Upper lobe of left lung (tissue), 6 donors: ENCODE results near the gene EVC. TPM values are rescaled to one million over a fixed set of nuclear protein-coding genes. Genes with fewer than 3 reads are reported as not detected.

Source experiments
- ATAC-seq, 2 donors: fragments of 200-7000 bp; cut with Tn5 transposase; one replicate each; pipeline ENCODE4 v1.9.1; 2022; ENCODE audit warnings: mild to moderate bottlenecking in 2 of 2, moderate library complexity in 2 of 2; ENCODE audit not compliant: low FRiP score in 2 of 2
- DNase-seq, 2 donors: peaks; one replicate each; pipeline ENCODE4 v3.0.0-alpha.2; 2019 to 2020
- H3K27ac ChIP-seq, 4 donors: fragments of 200-600 bp; sonication (generic); one replicate each; pipeline ENCODE4 v1.5.1; 2016 to 2019
- H3K27me3 ChIP-seq, 4 donors: fragments of 200-600 bp; sonication (generic); one replicate each; pipeline ENCODE4 v1.5.1; 2017 to 2019
- H3K36me3 ChIP-seq, 4 donors: fragments of 200-600 bp; sonication (generic); one replicate each; pipeline ENCODE4 v1.5.1; 2016 to 2019
- H3K4me1 ChIP-seq, 4 donors: fragments of 200-600 bp; sonication (generic); one replicate each; pipeline ENCODE4 v1.5.1; 2018 to 2019
- H3K4me3 ChIP-seq, 4 donors: fragments of 200-600 bp; sonication (generic); one replicate each; pipeline ENCODE4 v1.5.1; 2017 to 2019; ENCODE audit warnings: mild to moderate bottlenecking in 2 of 4, moderate library complexity in 1 of 4
- H3K9me3 ChIP-seq, 4 donors: fragments of 200-600 bp; sonication (generic); one replicate each; pipeline ENCODE4 v1.5.1; 2018 to 2019
- EP300 ChIP-seq, 4 donors: sonication (generic); formaldehyde crosslinking; IDR thresholded peaks; one replicate each; pipeline ENCODE4 v1.5.1; 2017; ENCODE audit warnings: antibody characterized with exemption in 4 of 4, control low read depth in 2 of 4
- POLR2A ChIP-seq, 4 donors: fragments of 450-650 bp; IDR thresholded peaks; one replicate each; pipeline ENCODE4 v1.5.1; 2016 to 2017; ENCODE audit warnings: antibody characterized with exemption in 4 of 4, mild to moderate bottlenecking in 2 of 4
- POLR2AphosphoS5 ChIP-seq, 2 donors: sonication (generic); formaldehyde crosslinking; IDR thresholded peaks; one replicate each; pipeline ENCODE4 v1.5.1; 2017; ENCODE audit warnings: antibody characterized with exemption in 2 of 2
- WGBS, 2 donors: methylation state at CpG; one replicate each; pipeline ENCODE4 v1.1.5; 2017 to 2018; 5-methylcytosine and 5-hydroxymethylcytosine counted together
- total RNA-seq, 6 donors: library from RNA; depleted of rRNA in 4 of 6; stranded (reverse); fragments of >200 nt in 4 of 6; gene quantifications; one replicate each; pipeline versions ENCODE4 v1.1.0 to v1.2.1, GENCODE V29; 2016 to 2021
- TF ChIP-seq, protein P1 (sequence below), 6 experiments: fragments of 450-650 bp in 4 of 6; fragments of 200-600 bp in 2 of 6; sonication (generic) in 2 of 6; IDR thresholded peaks; one replicate each; pipeline ENCODE4 v1.5.1; 2016 to 2019; ENCODE audit warnings: antibody characterized with exemption in 6 of 6
- donor health status: DM: no; HTN: no; CAD: no; lungs with moderate emphysema.
- donor health status: DM: no; HTN: yes; CAD: no; lungs with severe emphysema.

Gene EVC
- total RNA-seq, 6 donors from 2014 or later: 25.6 to 65.1 (median 36.2) TPM

DNA sequence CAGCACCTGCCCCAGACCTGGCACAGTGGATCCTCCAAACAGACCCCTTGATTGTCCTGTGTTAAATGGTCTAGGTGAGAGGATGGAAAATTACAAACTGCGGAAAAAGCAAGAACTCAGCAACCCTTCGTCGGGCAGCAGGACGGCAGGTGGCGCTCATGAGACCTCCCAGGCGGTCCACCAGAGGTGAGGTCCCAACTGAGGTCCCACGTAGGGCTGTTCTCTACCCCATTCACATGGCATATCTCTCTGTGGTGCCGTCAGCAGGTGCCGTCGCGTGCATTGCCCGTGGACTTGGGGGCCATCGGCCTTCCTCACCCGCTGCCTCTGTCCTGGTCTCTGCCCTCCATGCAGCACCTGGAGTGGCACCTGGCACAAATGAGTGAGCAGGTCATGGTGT is 93.7 kb downstream of the EVC start:
- 90 to 98% methylated on average over 7 to 14 of the region's 14 CpGs for WGBS, 2 donors
- ATAC-seq: peak in 1 of 2 donors; percentile 14
- H3K27me3 ChIP-seq: no peaks in the 10 kb centered on the region
- H3K36me3 ChIP-seq: peaks cover 2 to 36% (median 16%) of the 10 kb centered on the region in 4 donors
- no peak overlapping the region for H3K4me3 ChIP-seq
- no peaks in the 10 kb centered on the region for H3K4me1 ChIP-seq
- H3K9me3 ChIP-seq: no peaks in the 10 kb centered on the region
- TF ChIP-seq EP300 (IDR thresholded peaks at IDR 0.05) (no peak), POLR2A (IDR thresholded peaks at IDR 0.05) (no peak), POLR2AphosphoS5 (IDR thresholded peaks at IDR 0.05) (no peak)
- TF ChIP-seq, protein P1, sequence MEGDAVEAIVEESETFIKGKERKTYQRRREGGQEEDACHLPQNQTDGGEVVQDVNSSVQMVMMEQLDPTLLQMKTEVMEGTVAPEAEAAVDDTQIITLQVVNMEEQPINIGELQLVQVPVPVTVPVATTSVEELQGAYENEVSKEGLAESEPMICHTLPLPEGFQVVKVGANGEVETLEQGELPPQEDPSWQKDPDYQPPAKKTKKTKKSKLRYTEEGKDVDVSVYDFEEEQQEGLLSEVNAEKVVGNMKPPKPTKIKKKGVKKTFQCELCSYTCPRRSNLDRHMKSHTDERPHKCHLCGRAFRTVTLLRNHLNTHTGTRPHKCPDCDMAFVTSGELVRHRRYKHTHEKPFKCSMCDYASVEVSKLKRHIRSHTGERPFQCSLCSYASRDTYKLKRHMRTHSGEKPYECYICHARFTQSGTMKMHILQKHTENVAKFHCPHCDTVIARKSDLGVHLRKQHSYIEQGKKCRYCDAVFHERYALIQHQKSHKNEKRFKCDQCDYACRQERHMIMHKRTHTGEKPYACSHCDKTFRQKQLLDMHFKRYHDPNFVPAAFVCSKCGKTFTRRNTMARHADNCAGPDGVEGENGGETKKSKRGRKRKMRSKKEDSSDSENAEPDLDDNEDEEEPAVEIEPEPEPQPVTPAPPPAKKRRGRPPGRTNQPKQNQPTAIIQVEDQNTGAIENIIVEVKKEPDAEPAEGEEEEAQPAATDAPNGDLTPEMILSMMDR (IDR thresholded peaks at IDR 0.05): no peak
- no peak overlapping the region for H3K27ac ChIP-seq
- peak in 1 of 2 donors; percentile 54 for DNase-seq

DNA sequence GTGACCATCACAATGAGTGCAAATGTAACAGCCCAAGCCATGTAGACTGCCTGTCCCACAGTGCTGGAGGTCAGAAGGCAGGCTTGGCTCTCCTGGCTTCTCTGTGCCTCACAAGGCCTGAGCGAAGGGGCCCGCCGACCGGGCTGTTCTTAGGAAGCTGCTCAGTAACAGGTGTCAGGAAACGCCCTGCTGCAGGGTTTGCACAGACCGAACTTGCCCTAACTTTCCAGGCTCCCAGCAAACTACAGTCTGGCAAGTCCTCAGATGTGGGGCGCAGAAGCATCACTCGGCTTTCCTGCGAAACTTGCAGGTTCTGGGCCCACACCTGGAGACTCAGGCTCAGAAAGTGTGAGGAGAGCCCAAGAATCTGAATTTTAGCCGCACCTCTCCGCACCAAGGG is 94.3 kb downstream of the EVC start:
- Histone ChIP-seq H3K4me3 (no peak overlapping the region), H3K27me3 (no peaks in the 10 kb centered on the region), H3K36me3 (peaks cover 3 to 42% (median 19%) of the 10 kb centered on the region in 4 donors), H3K4me1 (no peaks in the 10 kb centered on the region), H3K27ac (no peak overlapping the region), H3K9me3 (no peaks in the 10 kb centered on the region)
- DNase-seq (peak in 1 of 2 donors; percentile 54), ATAC-seq (no peak)
- 90 to 100% methylated on average over 2 to 11 of the region's 11 CpGs for WGBS, 2 donors
- no peak for TF ChIP-seq POLR2A (IDR thresholded peaks at IDR 0.05)
- TF ChIP-seq, protein P1 (IDR thresholded peaks at IDR 0.05): no peak
- TF ChIP-seq POLR2AphosphoS5 (IDR thresholded peaks at IDR 0.05): no peak
- TF ChIP-seq EP300 (IDR thresholded peaks at IDR 0.05): no peak

DNA sequence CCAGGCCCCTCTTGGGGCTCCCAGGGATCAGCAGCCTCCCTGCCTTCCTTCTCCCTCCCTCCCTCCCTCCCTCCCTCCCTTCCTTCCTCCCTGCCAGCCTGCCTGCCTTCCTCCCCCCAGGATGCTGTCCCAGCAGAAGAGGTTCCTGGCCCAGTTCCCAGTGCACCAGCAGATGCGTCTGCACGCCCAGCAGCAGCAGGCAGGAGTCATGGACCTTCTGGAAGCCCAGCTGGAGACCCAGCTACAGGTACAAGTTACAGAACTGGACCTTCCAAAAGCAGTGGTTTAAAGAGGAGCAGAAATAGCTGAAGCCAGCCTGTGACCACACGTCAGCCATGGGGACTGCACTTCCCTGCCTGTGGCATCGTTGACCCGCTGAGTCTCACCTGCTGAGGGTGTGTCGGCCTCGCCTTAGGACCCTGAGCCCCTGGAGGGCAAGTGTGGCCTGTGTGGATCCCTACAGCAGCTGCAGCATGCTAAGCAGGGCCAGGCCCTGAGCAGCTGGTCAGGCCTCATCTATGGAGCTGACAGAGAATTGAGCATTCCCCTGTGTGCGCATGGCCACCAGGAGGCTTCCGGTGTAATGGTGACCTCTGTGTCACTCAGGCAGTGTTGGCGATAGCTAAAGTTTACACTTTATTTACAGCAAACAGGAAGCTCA is 97.2 kb downstream of the EVC start:
- ATAC-seq (no peak), DNase-seq (no peak)
- 77 to 92% methylated on average over 4 to 10 of the region's 10 CpGs for WGBS, 2 donors
- no peak overlapping the region for H3K27ac ChIP-seq
- H3K9me3 ChIP-seq: no peaks in the 10 kb centered on the region
- no peaks in the 10 kb centered on the region for H3K27me3 ChIP-seq
- no peak for TF ChIP-seq POLR2AphosphoS5 (IDR thresholded peaks at IDR 0.05)
- TF ChIP-seq, protein P1 (IDR thresholded peaks at IDR 0.05): no peak
- TF ChIP-seq EP300 (IDR thresholded peaks at IDR 0.05): no peak
- no peak for TF ChIP-seq POLR2A (IDR thresholded peaks at IDR 0.05)
- no peaks in the 10 kb centered on the region for H3K4me1 ChIP-seq
- H3K4me3 ChIP-seq: no peak overlapping the region
- H3K36me3 ChIP-seq: peaks cover 5 to 43% (median 18%) of the 10 kb centered on the region in 4 donors

DNA sequence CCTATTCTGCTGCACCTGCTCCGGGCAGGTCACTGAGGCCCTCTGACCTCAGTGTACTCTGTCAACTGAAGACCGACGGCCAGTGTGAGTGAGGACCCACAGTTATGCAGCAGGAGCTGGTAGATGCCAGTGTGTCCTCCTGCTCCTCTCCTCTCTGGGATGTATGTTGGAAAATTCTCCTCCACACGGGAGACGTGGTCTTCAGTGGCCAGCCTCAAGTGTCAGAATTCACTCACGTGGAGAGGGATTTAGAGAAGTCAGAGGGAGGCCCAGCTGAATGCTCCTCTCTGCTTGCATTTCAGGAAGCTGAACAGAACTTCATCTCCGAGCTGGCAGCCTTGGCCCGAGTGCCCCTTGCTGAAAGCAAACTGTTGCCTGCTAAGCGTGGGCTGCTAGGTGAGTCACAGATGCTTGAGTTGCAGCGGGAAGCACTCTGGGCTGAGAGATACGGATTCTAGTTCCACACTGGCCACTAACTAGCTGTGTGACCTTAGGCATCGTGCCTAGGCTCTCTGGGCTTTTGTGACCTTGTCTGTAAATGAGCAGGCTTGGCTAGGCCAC is 98.3 kb downstream of the EVC start:
- no peak overlapping the region for H3K4me3 ChIP-seq
- ATAC-seq (no peak), DNase-seq (no peak)
- no peaks in the 10 kb centered on the region for H3K9me3 ChIP-seq
- H3K27me3 ChIP-seq: no peaks in the 10 kb centered on the region
- H3K36me3 ChIP-seq: peaks cover 5 to 40% (median 18%) of the 10 kb centered on the region in 4 donors
- TF ChIP-seq, protein P1 (IDR thresholded peaks at IDR 0.05): no peak
- TF ChIP-seq EP300 (IDR thresholded peaks at IDR 0.05) (no peak), POLR2AphosphoS5 (IDR thresholded peaks at IDR 0.05) (no peak), POLR2A (IDR thresholded peaks at IDR 0.05) (no peak)
- H3K27ac ChIP-seq: no peak overlapping the region
- WGBS, 2 donors: 88 to 89% methylated on average over 8 to 12 of the region's 12 CpGs
- H3K4me1 ChIP-seq: no peaks in the 10 kb centered on the region
